Measurements from ENCODE around the gene CYP46A1.

CYP46A1 gene

DNA sequence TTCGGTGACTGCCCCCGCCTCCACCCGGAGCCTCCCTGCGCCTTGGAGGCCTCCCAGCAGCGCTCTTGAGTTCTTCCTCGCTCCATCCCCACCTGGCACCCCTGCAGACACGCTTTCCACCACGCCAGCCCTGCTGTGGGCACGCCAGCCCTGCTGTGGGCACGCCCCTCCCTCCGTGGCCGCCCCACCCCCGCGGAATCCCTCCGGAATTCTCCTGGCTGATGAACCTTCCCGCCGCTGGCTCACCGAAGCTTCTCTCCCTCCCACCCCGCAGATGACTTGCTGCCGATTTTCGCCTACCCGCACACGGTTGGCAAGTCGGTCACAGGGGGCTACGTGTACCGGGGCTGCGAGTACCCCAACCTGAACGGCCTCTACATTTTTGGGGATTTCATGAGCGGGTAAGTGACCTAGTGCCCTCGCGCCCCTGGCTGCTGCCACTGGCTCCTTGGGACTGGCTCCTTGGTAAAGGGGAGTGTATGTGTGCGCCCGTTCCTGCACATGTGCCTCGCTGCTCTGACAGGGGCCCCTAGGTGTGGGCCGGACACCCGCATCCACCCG lies 24.0 kb upstream of the CYP46A1 start:
- TF ChIP-seq, protein P1, sequence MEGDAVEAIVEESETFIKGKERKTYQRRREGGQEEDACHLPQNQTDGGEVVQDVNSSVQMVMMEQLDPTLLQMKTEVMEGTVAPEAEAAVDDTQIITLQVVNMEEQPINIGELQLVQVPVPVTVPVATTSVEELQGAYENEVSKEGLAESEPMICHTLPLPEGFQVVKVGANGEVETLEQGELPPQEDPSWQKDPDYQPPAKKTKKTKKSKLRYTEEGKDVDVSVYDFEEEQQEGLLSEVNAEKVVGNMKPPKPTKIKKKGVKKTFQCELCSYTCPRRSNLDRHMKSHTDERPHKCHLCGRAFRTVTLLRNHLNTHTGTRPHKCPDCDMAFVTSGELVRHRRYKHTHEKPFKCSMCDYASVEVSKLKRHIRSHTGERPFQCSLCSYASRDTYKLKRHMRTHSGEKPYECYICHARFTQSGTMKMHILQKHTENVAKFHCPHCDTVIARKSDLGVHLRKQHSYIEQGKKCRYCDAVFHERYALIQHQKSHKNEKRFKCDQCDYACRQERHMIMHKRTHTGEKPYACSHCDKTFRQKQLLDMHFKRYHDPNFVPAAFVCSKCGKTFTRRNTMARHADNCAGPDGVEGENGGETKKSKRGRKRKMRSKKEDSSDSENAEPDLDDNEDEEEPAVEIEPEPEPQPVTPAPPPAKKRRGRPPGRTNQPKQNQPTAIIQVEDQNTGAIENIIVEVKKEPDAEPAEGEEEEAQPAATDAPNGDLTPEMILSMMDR (IDR thresholded peaks at IDR 0.05), result no peak

DNA sequence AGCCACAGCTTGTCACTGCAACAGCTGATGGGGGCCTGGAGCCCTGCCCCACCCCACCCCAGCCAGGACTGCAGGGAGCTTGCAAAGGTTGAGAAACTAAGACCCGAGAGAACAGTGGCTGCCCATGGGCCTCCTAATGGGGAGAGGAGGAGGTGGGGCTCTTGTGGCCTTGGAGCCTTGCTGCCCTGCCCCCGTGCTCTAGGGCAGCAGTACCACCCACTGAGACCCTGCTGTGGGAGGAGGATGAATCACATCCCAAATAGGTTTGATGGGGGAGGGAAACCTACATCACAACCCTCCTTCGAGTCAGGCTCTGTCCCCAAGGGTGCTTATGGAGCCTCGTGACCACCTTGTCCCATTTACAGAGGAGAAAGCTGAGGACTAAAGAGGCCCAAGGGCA lies 23.3 kb upstream of the CYP46A1 start:
- TF ChIP-seq, protein P1 (IDR thresholded peaks at IDR 0.05), result no peak

DNA sequence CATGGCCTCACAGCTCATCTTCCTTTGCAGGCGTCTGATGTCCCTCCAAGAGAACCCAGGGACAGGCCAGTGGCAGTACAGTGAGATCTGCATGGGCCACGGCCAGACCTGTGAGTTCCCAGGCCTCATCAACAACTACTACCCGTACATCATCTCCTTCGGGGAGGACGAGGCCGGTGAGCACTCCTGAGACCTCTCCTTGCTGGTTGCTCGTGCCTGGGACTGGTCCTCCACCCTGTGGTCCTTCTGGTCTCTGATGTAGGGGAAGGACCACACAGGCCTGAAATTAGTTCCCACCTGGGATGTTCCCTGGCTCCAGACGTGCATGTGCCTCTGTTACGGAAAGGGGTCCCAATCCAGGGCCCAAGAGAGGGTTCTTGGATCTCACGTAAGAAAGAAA lies 21.3 kb upstream of the CYP46A1 start:
- TF ChIP-seq, protein P1 (IDR thresholded peaks at IDR 0.05), result no peak

DNA sequence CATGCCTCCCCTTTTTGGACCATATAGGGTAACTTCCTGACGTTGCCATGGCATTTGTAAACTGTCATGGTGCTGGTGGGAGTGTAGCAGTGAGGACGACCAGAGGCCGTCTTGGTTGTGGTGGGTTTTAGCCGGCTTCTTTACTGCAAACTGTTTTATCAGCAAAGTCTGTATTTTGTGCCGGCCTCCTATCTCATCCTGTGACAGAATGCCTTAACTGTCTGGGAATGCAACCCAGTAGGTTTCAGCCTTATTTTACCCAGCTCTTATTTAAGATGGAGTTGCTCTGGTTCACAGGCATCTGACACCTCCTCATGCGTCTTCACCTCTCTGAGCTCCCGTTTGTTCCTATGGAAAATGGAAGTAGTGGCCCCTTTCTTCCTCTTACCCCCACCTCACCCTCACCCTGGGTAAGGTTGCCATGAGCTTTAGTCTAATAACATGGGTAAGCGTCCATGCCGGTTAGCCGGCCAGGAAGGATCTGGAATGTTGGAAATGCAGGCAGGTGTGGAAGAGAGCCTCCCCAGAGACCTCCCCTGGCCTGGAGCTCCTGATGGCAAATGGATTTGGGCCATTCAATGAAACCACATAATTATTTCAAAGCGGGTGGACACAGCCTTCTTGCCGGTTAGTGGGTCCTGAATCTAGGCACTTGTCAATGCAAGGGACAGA lies 20.6 kb upstream of the CYP46A1 start:
- TF ChIP-seq, protein P1 (IDR thresholded peaks at IDR 0.05), result no peak

DNA sequence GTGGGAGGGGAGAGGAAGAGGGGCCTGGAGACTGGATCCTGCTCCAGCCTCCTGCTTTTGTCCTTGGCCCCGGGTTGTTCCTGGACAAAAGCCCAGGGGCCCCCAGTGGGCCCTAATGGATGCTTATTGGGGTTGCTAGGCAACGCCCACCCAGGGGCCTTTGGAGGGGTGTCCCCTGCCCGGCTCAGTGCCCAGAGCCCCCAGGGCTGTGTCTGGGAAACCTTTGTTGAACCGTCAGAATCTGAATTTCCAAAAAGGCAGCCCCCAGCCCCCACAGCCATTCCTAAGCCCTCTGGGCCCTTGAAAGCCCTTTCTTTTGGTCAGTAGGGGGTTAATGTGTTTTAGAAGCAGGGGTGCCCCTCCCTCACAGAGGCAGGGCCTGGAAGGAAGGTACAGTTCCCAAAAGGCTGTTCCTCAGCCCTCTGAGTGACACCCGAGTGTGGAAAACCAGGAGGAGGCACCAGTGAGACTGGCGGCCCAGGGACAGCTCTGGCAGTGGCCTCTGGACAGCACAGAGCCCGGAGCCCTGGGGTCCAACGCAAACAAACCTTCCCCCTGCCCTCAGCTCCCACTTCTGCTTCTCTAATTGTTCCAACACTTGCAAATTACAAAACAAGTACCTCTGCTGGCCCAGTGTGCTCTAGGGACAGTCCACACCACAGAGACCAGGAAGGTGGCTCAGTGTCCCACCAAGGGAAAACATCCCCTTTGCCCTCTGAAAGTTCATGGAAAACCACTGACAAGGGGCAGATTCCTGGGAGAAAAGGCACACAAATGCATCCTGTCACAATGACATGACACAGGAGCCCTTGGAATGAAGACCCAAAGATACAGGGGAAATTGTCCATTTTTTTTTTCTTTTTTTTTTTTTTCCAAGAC lies 19.8 kb upstream of the CYP46A1 start:
- TF ChIP-seq, protein P1 (IDR thresholded peaks at IDR 0.05), result no peak

DNA sequence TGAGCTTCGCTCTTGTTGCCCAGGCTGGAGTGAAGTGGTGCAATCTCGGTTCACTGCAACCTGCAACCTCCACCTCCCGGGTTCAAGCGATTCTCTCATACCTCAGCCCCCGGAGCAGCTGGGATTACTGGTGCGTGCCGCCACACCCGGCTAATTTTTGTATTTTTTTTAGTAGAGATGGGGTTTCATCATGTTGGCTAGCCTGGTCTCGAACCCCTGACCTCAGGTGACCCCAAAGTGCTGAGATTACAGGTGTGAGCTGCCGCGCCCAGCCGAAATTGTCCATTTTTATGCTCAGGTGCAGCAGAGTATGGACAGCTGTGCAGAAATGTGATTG lies 19.2 kb upstream of the CYP46A1 start:
- TF ChIP-seq, protein P1 (IDR thresholded peaks at IDR 0.05), result no peak

DNA sequence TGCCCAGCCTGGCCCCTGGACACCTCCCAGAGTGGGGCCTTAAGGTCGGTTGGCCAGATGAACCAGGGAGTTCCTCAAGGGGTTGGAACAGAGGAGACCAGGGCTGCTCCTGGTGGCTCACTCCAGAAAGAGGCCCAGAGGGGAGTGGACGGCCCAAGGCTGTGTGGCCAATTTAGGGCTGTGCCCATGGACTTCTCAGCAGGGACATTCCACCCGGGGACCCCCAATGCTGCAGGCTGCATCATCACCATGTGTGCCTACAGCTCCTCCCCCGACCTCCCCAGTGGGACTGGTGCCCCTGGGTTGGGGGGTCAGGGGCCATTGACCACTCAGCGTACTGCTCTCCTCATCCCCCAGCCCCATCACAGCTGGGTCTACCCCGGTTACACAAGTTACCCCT lies 17.6 kb upstream of the CYP46A1 start:
- TF ChIP-seq, protein P1 (IDR thresholded peaks at IDR 0.05), result no peak
